OCI-LY3 (cell line): Measurements from ENCODE around the gene PCDHB1.
"Not testable (repeated sequence)": the region's sequence is repeated elsewhere in the genome, so short reads cannot be mapped to it uniquely, and the experiment has no call there.

ENCODE experiments used
- H2AFZ ChIP-seq: fragments of 200-600, 300-600 bp; shearing (Covaris generic); 2 replicates; pipeline ENCODE4 v1.6.0; 2014; ENCODE audit warnings: antibody characterized with exemption, low read depth, low read length
- H3K27ac ChIP-seq: fragments of 200-600, 300-600 bp; sonication (generic); 2 replicates; pipeline ENCODE4 v1.5.1; 2014; ENCODE audit warnings: mild to moderate bottlenecking, low read length, moderate library complexity, mixed read lengths
- H3K27me3 ChIP-seq: fragments of 200-600, 300-600 bp; sonication (generic); 2 replicates; pipeline ENCODE4 v1.6.1; 2014; ENCODE audit warnings: low read depth, low read length, mixed read lengths
- H3K36me3 ChIP-seq: fragments of 200-600, 300-600 bp; sonication (generic); replicated peaks from 2 replicates; pipeline ENCODE3; 2014; ENCODE audit warnings: low read depth, low read length, mixed read lengths
- H3K4me1 ChIP-seq: fragments of 300-600, 200-600 bp; sonication (generic); 2 replicates; pipeline ENCODE4 v1.6.1; 2014; ENCODE audit warnings: low read length, mixed read lengths
- H3K4me2 ChIP-seq: fragments of 200-600, 300-600 bp; sonication (generic); 2 replicates; pipeline ENCODE4 v1.6.1; 2014; ENCODE audit warnings: low read length, mixed read lengths
- H3K4me3 ChIP-seq: fragments of 300-600, 200-600 bp; sonication (generic); 2 replicates; pipeline ENCODE4 v1.5.1; 2014; ENCODE audit warnings: antibody characterized with exemption, mild to moderate bottlenecking, low read length, moderate library complexity
- H3K79me2 ChIP-seq: fragments of 300-600, 200-600 bp; shearing (Covaris generic); 2 replicates; pipeline ENCODE4 v1.6.1; 2014; ENCODE audit warnings: mild to moderate bottlenecking, low read length, mixed read lengths
- H3K9ac ChIP-seq: fragments of 300-600, 200-600 bp; shearing (Covaris generic); 2 replicates; pipeline ENCODE4 v1.6.0; 2014; ENCODE audit warnings: mild to moderate bottlenecking, low read length, moderate library complexity
- H3K9me3 ChIP-seq: fragments of 200-600, 300-600 bp; shearing (Covaris generic); 2 replicates; pipeline ENCODE4 v1.6.1; 2014; ENCODE audit warnings: low read length, mixed read lengths; ENCODE audit not compliant: insufficient read depth
- H4K20me1 ChIP-seq: fragments of 200-600, 300-600 bp; sonication (generic); 2 replicates; pipeline ENCODE4 v1.6.1; 2016; ENCODE audit warnings: low read length, mixed read lengths; ENCODE audit not compliant: insufficient read depth
- CTCF ChIP-seq: fragments of 200-600, 300-600 bp; sonication (generic); IDR thresholded peaks from 2 replicates; pipeline ENCODE4 v1.5.1; 2014; ENCODE audit warnings: antibody characterized with exemption, low read length, low read depth
- EZH2phosphoT487 ChIP-seq: fragments of 200-600 bp; shearing (Covaris generic); IDR thresholded peaks from 2 replicates; pipeline ENCODE4 v1.6.1; 2018; ENCODE audit warnings: antibody characterized with exemption, mixed run types, low read depth

The PCDHB1 gene

GRCh38 chr5:141101059-141101458, 49.9 kb downstream of the PCDHB1 start:
- Histone ChIP-seq H3K4me2 (no peak overlapping the region), H3K79me2 (no peaks in the 10 kb centered on the region), H3K9me3 (no peaks in the 10 kb centered on the region), H3K9ac (no peak overlapping the region), H4K20me1 (no peaks in the 10 kb centered on the region), H3K27ac (no peak overlapping the region), H3K4me3 (no peak overlapping the region), H2AFZ (no peak overlapping the region), H3K36me3 (no peaks in the 10 kb centered on the region), H3K27me3 (no peaks in the 10 kb centered on the region), H3K4me1 (no peaks in the 10 kb centered on the region)
- no peak for TF ChIP-seq CTCF
- no peak for TF ChIP-seq EZH2phosphoT487

- H3K36me3 ChIP-seq, H3K27ac ChIP-seq, H4K20me1 ChIP-seq, H3K9me3 ChIP-seq, H3K4me3 ChIP-seq, H2AFZ ChIP-seq, H3K4me2 ChIP-seq, H3K4me1 ChIP-seq, H3K79me2 ChIP-seq, H3K9ac ChIP-seq, H3K27me3 ChIP-seq: not testable (repeated sequence)
Observed at GRCh38 chr5:141102070-141102469, 50.9 kb downstream of the PCDHB1 start.

GRCh38 chr5:141102471-141102870, 51.3 kb downstream of the PCDHB1 start:
- not testable (repeated sequence) for H2AFZ ChIP-seq, H3K27me3 ChIP-seq, H3K4me1 ChIP-seq, H3K4me2 ChIP-seq, H4K20me1 ChIP-seq, H3K36me3 ChIP-seq, H3K27ac ChIP-seq, H3K9ac ChIP-seq, H3K79me2 ChIP-seq, H3K9me3 ChIP-seq, H3K4me3 ChIP-seq

- TF ChIP-seq EZH2phosphoT487: no peak
- TF ChIP-seq CTCF: no peak
- H3K79me2 ChIP-seq: no peaks in the 10 kb centered on the region
- H3K9me3 ChIP-seq: no peaks in the 10 kb centered on the region
- no peak overlapping the region for H2AFZ ChIP-seq
- no peak overlapping the region for H3K4me2 ChIP-seq
- no peak overlapping the region for H3K27ac ChIP-seq
- H3K36me3 ChIP-seq: no peaks in the 10 kb centered on the region
- H3K9ac ChIP-seq: no peak overlapping the region
- no peaks in the 10 kb centered on the region for H3K4me1 ChIP-seq
- H3K27me3 ChIP-seq: no peaks in the 10 kb centered on the region
- no peak overlapping the region for H3K4me3 ChIP-seq
- H4K20me1 ChIP-seq: no peaks in the 10 kb centered on the region
Observed at GRCh38 chr5:141105350-141105749, 54.2 kb downstream of the PCDHB1 start.
